Stimulated activated CD4-positive, alpha-beta T cell treated with anti-CD3 and anti-CD28 coated beads, Interleukin-2, amount 100 ng/mL, for 48 hours (primary cell): Measurements from ENCODE around the gene PCP4.

ENCODE experiments used
- DNase-seq, 2 donors: peaks; one replicate each; pipeline ENCODE4 v3.0.0-alpha.2; 2020

Gene PCP4

DNA sequence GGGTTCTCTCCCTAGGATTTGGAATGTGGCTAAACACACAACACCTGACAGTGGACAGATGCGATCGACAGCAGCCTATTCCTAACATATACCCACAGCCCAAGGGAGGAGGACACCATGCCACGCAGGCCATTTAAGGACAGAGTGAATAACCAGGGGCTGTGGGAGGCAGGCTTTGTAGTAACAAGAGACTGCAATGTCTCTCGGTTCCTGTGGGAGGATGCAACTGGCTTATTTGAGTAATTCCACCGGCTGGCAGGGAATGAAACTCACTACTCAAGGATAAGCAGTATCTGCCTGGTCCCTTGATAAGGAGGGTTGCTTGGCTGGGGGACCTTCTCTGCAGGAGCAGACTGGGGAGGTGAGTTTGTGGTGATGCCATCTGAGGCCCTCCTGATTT lies 109.6 kb downstream of the PCP4 start:
- no peak for DNase-seq
